ENCODE measurements around the gene AP3B1. TPM values are rescaled to one million over a fixed set of nuclear protein-coding genes. Genes with fewer than 3 reads are reported as not detected.

Gene AP3B1
- total RNA-seq, 4 donors from 2014 or later: 52.6 to 74.3 (median 58.9) TPM

DNA sequence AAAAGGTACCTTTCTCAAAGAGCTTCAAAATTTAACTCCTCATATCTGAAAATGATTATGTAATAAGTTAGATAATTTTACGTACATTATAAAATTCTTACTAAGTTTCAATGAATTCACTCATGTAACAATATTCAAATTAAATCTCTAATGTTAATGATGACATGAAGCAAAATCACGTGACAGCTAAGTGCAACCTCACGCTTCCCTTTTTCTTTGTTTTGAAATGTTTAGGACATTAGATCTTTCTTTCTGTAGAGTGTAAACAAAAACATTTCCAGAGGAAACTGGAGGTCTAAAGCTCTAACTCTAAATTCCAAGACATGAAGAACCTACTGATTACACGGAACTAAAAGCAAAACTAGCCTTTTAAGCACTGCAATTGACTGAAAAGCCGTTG lies 291.0 kb downstream of the AP3B1 start:
- TF ChIP-seq, protein P1, sequence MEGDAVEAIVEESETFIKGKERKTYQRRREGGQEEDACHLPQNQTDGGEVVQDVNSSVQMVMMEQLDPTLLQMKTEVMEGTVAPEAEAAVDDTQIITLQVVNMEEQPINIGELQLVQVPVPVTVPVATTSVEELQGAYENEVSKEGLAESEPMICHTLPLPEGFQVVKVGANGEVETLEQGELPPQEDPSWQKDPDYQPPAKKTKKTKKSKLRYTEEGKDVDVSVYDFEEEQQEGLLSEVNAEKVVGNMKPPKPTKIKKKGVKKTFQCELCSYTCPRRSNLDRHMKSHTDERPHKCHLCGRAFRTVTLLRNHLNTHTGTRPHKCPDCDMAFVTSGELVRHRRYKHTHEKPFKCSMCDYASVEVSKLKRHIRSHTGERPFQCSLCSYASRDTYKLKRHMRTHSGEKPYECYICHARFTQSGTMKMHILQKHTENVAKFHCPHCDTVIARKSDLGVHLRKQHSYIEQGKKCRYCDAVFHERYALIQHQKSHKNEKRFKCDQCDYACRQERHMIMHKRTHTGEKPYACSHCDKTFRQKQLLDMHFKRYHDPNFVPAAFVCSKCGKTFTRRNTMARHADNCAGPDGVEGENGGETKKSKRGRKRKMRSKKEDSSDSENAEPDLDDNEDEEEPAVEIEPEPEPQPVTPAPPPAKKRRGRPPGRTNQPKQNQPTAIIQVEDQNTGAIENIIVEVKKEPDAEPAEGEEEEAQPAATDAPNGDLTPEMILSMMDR (IDR thresholded peaks at IDR 0.05): no peak
- TF ChIP-seq POLR2A (IDR thresholded peaks at IDR 0.05): no peak
- H3K4me3 ChIP-seq: no peak overlapping the region
- no peaks in the 10 kb centered on the region for H3K9me3 ChIP-seq
- H3K4me1 ChIP-seq: no peaks in the 10 kb centered on the region
- DNase-seq: no peak
- no peak overlapping the region for H3K27ac ChIP-seq
- H3K36me3 ChIP-seq: peaks cover 0 to 13% (median 0%) of the 10 kb centered on the region in 3 donors
- no peaks in the 10 kb centered on the region for H3K27me3 ChIP-seq

DNA sequence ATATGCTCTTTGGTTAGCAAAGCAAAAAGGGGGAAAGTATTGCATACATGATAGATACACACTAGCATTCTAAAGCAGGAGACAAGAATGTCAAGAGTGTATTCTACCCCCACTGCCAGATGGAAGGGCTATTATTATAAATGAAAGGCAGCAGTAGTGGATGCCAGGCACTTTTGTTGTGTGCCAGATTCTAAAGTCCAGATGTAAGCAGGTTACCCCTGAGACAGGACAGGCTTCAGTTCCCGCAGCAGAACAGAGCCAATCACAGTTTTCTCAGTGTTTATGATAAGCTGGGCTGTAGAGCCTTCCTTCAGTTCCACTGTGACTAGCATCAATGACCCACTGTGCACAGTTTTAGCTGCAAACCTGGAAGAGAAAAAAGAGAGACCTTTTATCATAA lies 291.8 kb downstream of the AP3B1 start:
- no peaks in the 10 kb centered on the region for H3K4me1 ChIP-seq
- H3K4me3 ChIP-seq: no peak overlapping the region
- peaks cover 0 to 18% (median 0%) of the 10 kb centered on the region in 3 donors for H3K36me3 ChIP-seq
- no peak for TF ChIP-seq POLR2A (IDR thresholded peaks at IDR 0.05)
- TF ChIP-seq, protein P1 (IDR thresholded peaks at IDR 0.05): no peak
- no peak overlapping the region for H3K27ac ChIP-seq
- H3K9me3 ChIP-seq: no peaks in the 10 kb centered on the region
- no peak for DNase-seq
- no peaks in the 10 kb centered on the region for H3K27me3 ChIP-seq

DNA sequence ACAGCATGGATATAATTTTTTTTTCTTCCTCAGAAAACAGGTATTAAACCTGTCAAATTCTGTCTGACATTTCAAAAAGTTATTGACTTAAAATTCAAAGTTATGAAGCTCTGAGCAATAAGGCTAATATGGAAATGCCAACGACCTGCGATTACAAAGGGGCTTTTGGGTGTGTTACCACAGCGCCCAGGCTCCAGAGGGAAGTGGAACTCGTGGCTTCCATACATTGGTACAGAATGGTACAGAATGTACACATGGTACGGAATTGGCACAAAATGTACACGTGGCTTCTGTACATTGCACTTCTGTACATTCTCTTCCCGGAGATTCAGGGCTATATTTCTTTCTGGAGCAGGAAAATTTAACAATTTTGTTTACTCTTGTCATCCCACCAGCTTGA lies 293.3 kb downstream of the AP3B1 start:
- no peaks in the 10 kb centered on the region for H3K27me3 ChIP-seq
- H3K4me1 ChIP-seq: no peaks in the 10 kb centered on the region
- H3K4me3 ChIP-seq: no peak overlapping the region
- no peak for DNase-seq
- no peaks in the 10 kb centered on the region for H3K9me3 ChIP-seq
- H3K27ac ChIP-seq: no peak overlapping the region
- H3K36me3 ChIP-seq: peaks cover 0 to 18% (median 0%) of the 10 kb centered on the region in 3 donors
- TF ChIP-seq, protein P1 (IDR thresholded peaks at IDR 0.05): no peak
- TF ChIP-seq POLR2A (IDR thresholded peaks at IDR 0.05): no peak

DNA sequence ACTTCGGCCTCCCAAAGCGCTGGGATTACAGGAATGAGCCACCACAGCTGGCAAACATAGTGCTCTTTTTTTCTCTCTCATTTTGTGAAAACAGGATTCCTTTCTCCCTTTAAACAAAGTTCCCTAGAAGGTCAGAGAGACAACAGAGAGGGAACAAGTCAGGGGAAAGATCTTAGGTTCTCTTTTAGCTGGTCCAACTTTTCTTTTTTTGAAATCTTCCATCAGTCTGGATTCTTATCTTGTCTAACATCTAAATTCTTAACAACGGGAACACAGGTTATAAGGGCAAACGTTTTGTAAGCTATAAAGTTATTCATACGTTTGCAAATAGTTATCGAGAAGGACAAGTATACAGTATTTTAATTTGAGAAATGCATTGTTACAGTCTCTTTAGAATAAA lies 294.3 kb downstream of the AP3B1 start:
- H3K36me3 ChIP-seq: peaks cover 0 to 18% (median 0%) of the 10 kb centered on the region in 3 donors
- H3K4me3 ChIP-seq: no peak overlapping the region
- H3K27me3 ChIP-seq: no peaks in the 10 kb centered on the region
- no peak for DNase-seq
- H3K4me1 ChIP-seq: no peaks in the 10 kb centered on the region
- no peak for TF ChIP-seq POLR2A (IDR thresholded peaks at IDR 0.05)
- TF ChIP-seq, protein P1 (IDR thresholded peaks at IDR 0.05): no peak
- no peak overlapping the region for H3K27ac ChIP-seq
- no peaks in the 10 kb centered on the region for H3K9me3 ChIP-seq

DNA sequence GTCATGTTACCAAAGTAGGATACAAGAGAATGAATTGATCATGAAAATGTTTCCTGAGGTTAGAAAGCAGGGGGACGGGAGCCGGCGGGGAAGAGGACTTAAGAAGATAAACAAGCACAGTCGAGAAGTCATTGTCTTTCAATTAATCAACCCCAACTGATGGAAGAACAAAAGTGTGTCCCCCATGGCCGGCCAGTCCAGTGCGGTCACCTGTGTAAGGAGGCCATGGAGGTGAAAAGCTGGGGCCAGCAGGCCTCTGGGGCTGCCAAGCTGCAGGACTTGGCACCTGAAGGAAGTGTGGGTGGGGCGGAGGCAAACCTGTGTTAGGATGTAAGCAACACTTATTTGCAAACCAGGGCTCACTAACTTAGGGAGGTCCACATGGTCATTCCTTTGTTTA lies 295.1 kb downstream of the AP3B1 start:
- Histone ChIP-seq H3K4me1 (no peaks in the 10 kb centered on the region), H3K9me3 (no peaks in the 10 kb centered on the region), H3K27ac (no peak overlapping the region), H3K36me3 (peaks cover 0 to 18% (median 0%) of the 10 kb centered on the region in 3 donors), H3K27me3 (no peaks in the 10 kb centered on the region), H3K4me3 (no peak overlapping the region)
- TF ChIP-seq, protein P1 (IDR thresholded peaks at IDR 0.05): no peak
- no peak for TF ChIP-seq POLR2A (IDR thresholded peaks at IDR 0.05)
- no peak for DNase-seq

DNA sequence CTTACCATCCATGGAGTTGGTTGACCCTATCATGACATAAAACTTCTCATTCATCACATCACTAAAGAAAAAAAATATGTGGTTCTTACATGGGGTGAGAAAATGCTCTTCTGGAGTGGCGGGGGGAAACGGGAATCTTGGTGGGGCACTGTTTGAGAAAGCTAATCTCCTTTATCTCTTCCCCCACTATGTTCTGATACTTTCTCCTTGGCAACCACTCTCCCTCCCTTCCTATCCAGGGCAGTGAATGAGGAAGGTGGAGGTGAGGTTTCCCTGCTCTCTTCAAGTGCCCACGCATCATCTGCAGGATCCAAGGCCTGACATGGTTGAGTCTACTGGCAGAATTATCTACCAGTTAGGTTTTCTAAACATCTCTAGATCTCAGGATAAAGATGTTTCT lies 297.6 kb downstream of the AP3B1 start:
- H3K27ac ChIP-seq: no peak overlapping the region
- H3K27me3 ChIP-seq: no peaks in the 10 kb centered on the region
- TF ChIP-seq, protein P1 (IDR thresholded peaks at IDR 0.05): no peak
- no peak for TF ChIP-seq POLR2A (IDR thresholded peaks at IDR 0.05)
- DNase-seq: no peak
- H3K9me3 ChIP-seq: no peaks in the 10 kb centered on the region
- peaks cover 0 to 18% (median 0%) of the 10 kb centered on the region in 3 donors for H3K36me3 ChIP-seq
- H3K4me1 ChIP-seq: no peaks in the 10 kb centered on the region
- H3K4me3 ChIP-seq: no peak overlapping the region

Data from Peyer's patch (tissue), 4 donors.